GM21528 (cell line): Measurements from ENCODE around the gene DOCK3.
"Not testable (repeated sequence)": the region's sequence is repeated elsewhere in the genome, so short reads cannot be mapped to it uniquely, and the experiment has no call there.

Experiments used
- ATAC-seq: cut with Tn5 transposase; IDR thresholded peaks from one replicate; pipeline ENCODE4 v1.9.1; 2021; ENCODE audit warnings: mild to moderate bottlenecking, moderate library complexity; ENCODE audit not compliant: unreplicated experiment, low FRiP score

DOCK3 gene

GRCh38 chr3:50781766-50782165, 107.0 kb downstream of the DOCK3 start:
- ATAC-seq, result not testable (repeated sequence)

- ATAC-seq, result no peak
Measured at GRCh38 chr3:50786631-50787030, 111.9 kb downstream of the DOCK3 start.

- ATAC-seq, result not testable (repeated sequence)
Measured at GRCh38 chr3:50790894-50791293, 116.2 kb downstream of the DOCK3 start.

- ATAC-seq, result no peak
Measured at GRCh38 chr3:50792568-50792967, 117.8 kb downstream of the DOCK3 start.

DNA sequence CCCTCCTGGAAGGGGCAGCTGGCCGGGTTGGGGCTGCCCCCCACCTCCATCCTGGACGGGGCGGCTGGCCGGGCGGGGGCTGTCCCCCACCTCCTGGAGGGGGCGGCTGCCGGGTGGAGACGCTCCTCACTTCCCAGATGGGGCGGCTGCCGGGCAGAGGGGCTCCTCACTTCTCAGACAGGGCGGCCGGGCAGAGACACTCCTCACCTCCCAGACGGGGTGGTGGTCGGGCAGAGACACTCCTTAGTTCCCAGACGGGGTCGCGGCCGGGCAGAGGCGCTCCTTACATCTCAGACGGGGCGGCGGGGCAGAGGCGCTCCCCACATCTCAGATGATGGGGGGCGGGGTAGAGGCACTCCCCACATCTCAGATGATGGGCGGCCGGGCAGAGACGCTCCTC, 129.1 kb downstream of the DOCK3 start:
- ATAC-seq, result not testable (repeated sequence)

DNA sequence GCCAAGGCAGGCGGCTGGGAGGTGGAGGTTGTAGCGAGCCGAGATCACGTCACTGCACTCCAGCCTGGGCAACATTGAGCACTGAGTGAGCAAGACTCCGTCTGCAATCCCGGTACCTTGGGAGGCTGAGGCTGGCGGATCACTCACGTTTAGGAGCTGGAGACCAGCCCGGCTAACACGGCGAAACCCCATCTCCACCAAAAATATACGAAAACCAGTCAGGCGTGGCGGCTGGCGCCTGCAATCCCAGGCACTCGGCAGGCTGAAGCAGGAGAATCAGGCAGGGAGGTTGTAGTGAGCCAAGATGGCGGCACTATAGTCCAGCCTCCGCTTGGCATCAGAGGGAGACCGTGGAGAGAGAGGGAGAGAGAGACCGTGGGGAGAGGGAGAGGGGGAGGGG, 129.6 kb downstream of the DOCK3 start:
- not testable (repeated sequence) for ATAC-seq

GRCh38 chr3:50805321-50805720, 130.6 kb downstream of the DOCK3 start:
- ATAC-seq, result no peak

GRCh38 chr3:50806031-50806430, 131.3 kb downstream of the DOCK3 start:
- ATAC-seq, result no peak

DNA sequence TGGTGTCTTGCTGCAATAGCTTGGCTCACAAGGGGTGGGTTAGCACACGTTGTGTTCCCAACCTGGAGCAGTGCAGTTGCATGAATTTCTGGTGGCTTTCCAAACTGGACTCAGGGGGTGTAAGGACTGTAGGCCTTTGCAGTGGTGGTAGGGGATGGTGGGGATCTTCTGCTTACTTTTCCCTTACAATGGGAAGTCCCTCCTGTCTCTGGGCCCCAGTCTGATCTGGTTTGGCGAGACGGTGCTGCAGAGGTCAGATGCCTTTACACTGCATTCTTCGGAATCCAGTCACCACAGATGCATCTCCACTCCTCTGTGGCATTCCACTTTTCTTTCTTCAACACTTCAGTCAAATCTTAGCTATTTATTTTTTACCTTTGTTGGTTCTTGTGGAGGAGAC, 132.1 kb downstream of the DOCK3 start:
- ATAC-seq, result no peak

DNA sequence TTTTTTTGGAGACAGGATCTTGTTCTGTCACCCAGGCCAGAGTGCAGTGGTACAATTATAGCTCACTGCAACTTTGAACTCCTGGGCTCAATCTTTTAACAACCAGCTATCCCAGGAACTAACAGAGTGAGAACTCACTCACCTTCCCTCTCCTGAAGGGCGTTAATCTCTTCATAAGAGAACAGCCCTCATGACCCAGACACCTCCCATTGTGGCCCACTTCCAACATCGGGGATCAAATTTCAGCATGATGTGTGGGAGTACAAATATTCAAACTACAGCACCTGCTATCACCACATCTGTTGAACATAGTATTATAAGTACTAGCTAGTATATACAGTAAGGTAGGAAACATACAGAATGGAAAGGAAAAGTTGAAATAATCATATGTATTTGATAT, 132.5 kb downstream of the DOCK3 start:
- no peak for ATAC-seq

GRCh38 chr3:50811893-50812292, 137.2 kb downstream of the DOCK3 start:
- ATAC-seq, result no peak

DNA sequence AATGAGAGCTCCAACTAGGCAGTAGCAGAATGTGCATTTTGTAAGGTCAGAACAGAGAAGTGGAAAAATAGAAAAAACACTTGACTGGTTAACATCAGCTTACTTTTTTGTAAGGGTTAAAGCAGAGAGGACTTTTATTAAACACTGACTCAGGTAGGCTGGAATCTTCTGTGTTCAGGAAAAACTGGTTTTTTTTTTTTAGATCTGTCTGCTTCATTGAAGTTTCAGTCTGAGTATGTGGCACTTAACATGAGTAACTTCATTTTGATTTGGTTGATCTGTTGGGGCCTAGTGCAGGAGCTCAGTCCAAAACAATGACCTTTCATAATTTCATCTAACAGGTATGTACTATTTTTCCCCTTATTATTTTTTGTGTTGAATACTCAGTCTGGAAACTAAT, 141.1 kb downstream of the DOCK3 start:
- ATAC-seq, result no peak

DNA sequence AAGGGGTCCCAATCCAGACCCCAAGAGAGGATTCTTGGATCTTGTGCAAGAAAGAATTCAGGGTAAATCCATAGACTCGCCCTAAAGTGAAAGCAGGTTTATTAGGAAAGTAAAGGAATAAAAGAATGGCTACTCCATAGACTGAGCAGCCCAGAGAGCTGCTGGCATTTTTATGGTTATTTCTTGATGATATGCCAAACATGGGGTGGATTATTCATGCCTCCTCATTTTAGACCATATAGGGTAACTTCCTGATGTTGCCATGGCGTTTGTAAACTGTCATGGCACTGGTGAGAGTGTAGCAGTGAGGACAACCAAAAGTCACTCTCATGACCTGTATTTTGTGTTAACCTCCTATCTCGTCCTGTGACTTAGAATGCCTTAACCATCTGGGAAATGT, 142.2 kb downstream of the DOCK3 start:
- no peak for ATAC-seq

GRCh38 chr3:50817756-50818529, 143.2 kb downstream of the DOCK3 start:
- ATAC-seq, result no peak

DNA sequence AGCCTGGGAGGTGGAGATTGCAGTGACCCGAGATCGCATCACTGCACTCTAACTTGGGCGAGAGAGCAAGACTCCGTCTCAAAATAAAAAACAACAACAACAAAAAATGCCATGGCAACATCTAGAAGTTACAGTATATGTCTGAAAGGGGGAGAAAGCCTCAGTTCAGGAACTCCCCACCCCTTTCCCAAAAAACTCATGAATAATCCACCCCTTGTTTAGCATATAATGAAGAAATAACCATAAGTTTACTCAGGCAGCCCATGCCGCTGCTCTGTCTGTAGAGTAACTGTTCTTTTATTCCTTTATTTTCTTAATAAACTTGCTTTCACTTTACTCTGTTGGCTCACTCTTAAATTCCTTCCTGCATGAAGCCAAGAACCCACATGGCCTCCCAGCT, 145.2 kb downstream of the DOCK3 start:
- ATAC-seq, result no peak

DNA sequence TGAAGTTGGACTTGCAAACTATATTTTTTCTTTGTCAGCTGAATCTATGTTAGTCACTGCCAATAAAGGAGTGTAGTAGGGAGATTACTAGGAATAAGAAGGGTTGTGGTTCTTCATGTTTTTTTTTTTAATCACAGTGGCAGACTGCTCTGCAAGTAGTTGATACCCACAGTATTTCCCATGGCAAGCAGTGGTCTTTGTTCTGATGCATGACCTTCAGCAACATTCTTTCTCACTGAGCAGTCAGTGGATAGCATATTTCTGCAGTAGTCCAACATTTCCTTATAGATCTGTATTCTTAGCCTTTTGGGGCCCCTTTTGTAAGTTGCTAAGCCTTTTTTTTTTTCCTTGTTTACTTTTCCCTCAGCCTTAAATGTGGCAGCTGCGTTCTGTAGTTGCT, 151.1 kb downstream of the DOCK3 start:
- ATAC-seq, result no peak

DNA sequence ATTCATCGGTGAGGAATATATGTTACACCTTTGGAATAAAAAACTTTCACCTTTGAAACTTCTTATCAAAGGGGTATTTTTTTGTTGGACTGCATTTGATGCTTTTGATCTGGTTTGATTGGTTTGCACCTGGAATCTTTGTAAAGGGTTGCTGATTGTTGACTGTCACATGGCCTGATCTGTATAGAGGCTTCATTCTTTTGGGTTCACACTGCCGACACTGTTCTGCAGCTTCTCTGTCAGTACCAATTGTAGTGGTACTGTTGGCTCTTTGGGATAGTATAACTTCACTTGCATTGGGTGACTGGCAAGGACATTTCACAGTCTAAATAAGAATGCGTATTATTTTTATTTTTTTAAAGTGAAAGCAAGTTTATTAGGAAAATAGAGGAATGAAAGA, 155.7 kb downstream of the DOCK3 start:
- no peak for ATAC-seq

DNA sequence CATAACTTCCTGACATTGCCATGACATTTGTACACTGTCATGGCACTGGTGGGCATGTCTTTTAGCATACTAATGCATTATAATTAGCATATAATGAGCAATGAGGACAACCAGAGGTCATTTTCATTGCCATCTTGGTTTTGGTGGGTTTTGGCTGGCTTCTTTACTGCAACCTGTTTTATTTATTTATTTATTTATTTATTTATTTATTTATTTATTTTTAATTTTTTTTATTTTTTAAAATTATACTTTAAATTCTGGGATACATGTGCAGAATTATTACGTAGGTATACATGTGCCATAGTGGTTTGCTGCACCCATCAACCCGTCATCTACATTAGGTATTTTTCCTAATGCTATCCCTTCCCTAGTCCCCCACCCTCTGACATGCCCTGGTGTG, 156.3 kb downstream of the DOCK3 start:
- not testable (repeated sequence) for ATAC-seq

- ATAC-seq, result no peak
Measured at GRCh38 chr3:50840983-50841489, 166.3 kb downstream of the DOCK3 start.

DNA sequence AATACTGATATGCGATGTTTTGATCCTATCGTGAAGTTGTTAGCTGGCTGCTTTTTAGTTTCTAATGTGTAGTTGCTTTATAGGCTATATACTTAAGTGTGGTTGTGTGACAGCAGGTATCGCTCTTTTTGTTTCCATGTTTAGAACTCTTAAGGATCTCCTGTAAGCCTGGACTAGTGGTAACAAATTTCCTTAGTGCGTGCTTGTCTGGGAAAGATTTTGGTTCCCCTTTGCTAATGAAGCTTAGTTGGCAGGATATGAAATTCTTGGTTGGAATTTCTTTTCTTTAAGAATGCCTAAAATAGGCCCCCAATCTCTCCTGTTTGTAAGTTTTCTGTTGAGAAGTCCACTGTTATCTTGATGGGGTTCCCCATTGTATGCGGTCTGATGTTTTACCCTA, 173.6 kb downstream of the DOCK3 start:
- no peak for ATAC-seq

DNA sequence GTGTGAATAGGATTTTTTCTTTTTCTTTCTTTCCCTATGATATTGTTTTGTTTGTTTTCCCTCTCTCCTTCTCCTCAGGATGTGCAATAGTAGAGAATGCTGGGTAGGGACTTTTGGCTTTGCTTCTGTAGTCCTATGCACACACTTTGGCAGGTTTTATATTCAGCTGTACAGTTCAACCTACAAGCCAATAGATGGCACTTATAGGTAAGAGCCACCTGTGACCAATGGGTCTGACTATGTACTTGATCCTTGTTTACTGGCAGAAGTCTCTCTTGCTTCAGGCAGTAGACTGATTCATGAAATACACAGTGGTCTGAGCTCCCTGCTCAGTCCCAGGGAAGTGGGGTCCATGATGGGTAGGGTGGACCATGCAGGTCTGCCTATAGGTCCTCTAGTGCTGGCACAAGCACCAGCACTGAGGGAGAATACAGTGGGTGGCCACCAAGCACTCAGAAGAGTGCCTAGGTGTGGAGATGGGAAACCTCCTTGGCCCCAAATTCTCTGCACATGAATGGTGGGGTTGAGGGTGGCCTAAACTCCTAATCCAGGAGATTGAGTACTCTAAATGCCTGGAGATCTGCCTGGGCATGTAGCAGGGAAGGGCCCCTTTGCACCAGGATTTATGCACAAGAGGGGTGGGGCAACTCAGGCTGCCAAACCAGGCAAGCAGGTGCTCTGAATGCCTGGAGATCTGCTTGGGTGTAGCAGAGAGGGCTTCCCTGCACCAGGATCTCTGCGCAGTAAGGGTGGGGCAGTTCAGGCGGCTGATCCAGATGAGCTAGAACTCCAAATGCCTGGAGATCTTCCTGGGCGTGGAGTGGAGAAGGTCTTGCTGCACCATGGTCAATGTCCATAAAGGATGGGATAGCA, 176.1 kb downstream of the DOCK3 start:
- ATAC-seq, result no peak

- no peak for ATAC-seq
Measured at GRCh38 chr3:50853936-50854335, 179.2 kb downstream of the DOCK3 start.
